Mesendoderm (in vitro differentiated cells): ENCODE data around the gene EPB42.
A peak's percentile ranks its signal among the peaks of the same experiment; 100 is the strongest.

Source experiments
- DNase-seq: peaks from one replicate; pipeline ENCODE4 v3.0.0; 2013
- H2AK5ac ChIP-seq: 2 replicates; pipeline ENCODE4 v1.6.1; 2013; ENCODE audit warnings: low read length, inconsistent platforms
- H2BK120ac ChIP-seq: 2 replicates; pipeline ENCODE4 v1.6.1; 2013; ENCODE audit warnings: low read depth, mild to moderate bottlenecking, low read length, moderate library complexity, mixed read lengths
- H2BK15ac ChIP-seq: replicated peaks from 2 replicates; pipeline ENCODE4 v1.6.1; 2013; ENCODE audit warnings: low read depth, mild to moderate bottlenecking, moderate library complexity
- H2BK5ac ChIP-seq: 2 replicates; pipeline ENCODE4 v1.6.1; 2013; ENCODE audit warnings: low read length, inconsistent platforms
- H3K18ac ChIP-seq: 2 replicates; pipeline ENCODE4 v1.6.1; 2013; ENCODE audit warnings: mild to moderate bottlenecking, low read length, mixed read lengths
- H3K23ac ChIP-seq: one replicate; pipeline ENCODE4 v1.6.1; 2013; ENCODE audit warnings: low read length
- H3K27ac ChIP-seq: 2 replicates; pipeline ENCODE4 v1.5.1; 2013; ENCODE audit warnings: low read depth, mild to moderate bottlenecking, inconsistent platforms, low read length, moderate library complexity
- H3K27me3 ChIP-seq: 2 replicates; pipeline ENCODE4 v1.6.1; 2013; ENCODE audit warnings: low read length, control low read depth, mild to moderate bottlenecking, inconsistent platforms; ENCODE audit not compliant: insufficient read depth, poor library complexity
- H3K36me3 ChIP-seq: 2 replicates; pipeline ENCODE4 v1.6.1; 2013; ENCODE audit warnings: low read length, inconsistent platforms; ENCODE audit not compliant: control insufficient read depth, insufficient read depth
- H3K4ac ChIP-seq: one replicate; pipeline ENCODE4 v1.6.1; 2013; ENCODE audit warnings: low read depth, mild to moderate bottlenecking, low read length, moderate library complexity
- H3K4me1 ChIP-seq: 2 replicates; pipeline ENCODE4 v1.6.1; 2013; ENCODE audit warnings: low read depth, low read length, inconsistent platforms; ENCODE audit not compliant: control insufficient read depth
- H3K4me2 ChIP-seq: 2 replicates; pipeline ENCODE4 v1.6.1; 2013; ENCODE audit warnings: low read length
- H3K4me3 ChIP-seq: 2 replicates; pipeline ENCODE4 v1.5.1; 2013; ENCODE audit warnings: mild to moderate bottlenecking, low read length
- H3K56ac ChIP-seq: one replicate; pipeline ENCODE4 v1.6.1; 2013; ENCODE audit warnings: low read length
- H3K79me1 ChIP-seq: 2 replicates; pipeline ENCODE4 v1.6.1; 2013; ENCODE audit warnings: low read length, inconsistent platforms
- H3K79me2 ChIP-seq: 2 replicates; pipeline ENCODE4 v1.6.1; 2013; ENCODE audit warnings: mild to moderate bottlenecking, low read length; ENCODE audit not compliant: control insufficient read depth, insufficient read depth
- H3K9ac ChIP-seq: 2 replicates; pipeline ENCODE4 v1.6.1; 2013; ENCODE audit warnings: low read length, inconsistent platforms
- H4K5ac ChIP-seq: one replicate; pipeline ENCODE4 v1.6.1; 2013; ENCODE audit warnings: low read length
- H4K8ac ChIP-seq: one replicate; pipeline ENCODE4 v1.6.1; 2013; ENCODE audit warnings: low read depth, mild to moderate bottlenecking, control low read depth, low read length, moderate library complexity
- WGBS: extraction: QIAGEN DNeasy Blood & Tissue Kit; methylation state at CpG from one replicate; pipeline ENCODE4 v1.1.7; 2013; ENCODE audit warnings: low lambda C conversion rate, missing lambda C conversion rate; ENCODE audit not compliant: insufficient coverage; ENCODE audit errors: extremely low coverage; 5-methylcytosine and 5-hydroxymethylcytosine counted together

The EPB42 gene

GRCh38 chr15:43210172-43210745 lies 10.6 kb downstream of the EPB42 start:
- Histone ChIP-seq H2BK15ac (no peak overlapping the region), H3K9ac (no peak overlapping the region), H2AK5ac (no peak overlapping the region), H3K4me3 (no peak overlapping the region), H3K56ac (no peak overlapping the region), H3K23ac (no peak overlapping the region), H3K27ac (no peak overlapping the region), H3K36me3 (no peaks in the 10 kb centered on the region), H3K4ac (no peak overlapping the region), H4K8ac (no peak overlapping the region), H3K4me2 (no peak overlapping the region), H3K79me1 (no peaks in the 10 kb centered on the region), H3K79me2 (no peaks in the 10 kb centered on the region), H4K5ac (no peak overlapping the region), H3K4me1 (no peaks in the 10 kb centered on the region), H3K27me3 (no peaks in the 10 kb centered on the region), H3K18ac (no peak overlapping the region), H2BK5ac (no peak overlapping the region), H2BK120ac (no peak overlapping the region)
- WGBS, result no CpG with 5 or more reads among the region's 15 CpGs
- DNase-seq, result no peak

GRCh38 chr15:43209059-43209824 lies 11.6 kb downstream of the EPB42 start:
- Histone ChIP-seq H3K9ac (no peak overlapping the region), H2BK5ac (no peak overlapping the region), H2AK5ac (no peak overlapping the region), H3K79me2 (no peaks in the 10 kb centered on the region), H3K4me3 (no peak overlapping the region), H3K18ac (no peak overlapping the region), H3K4ac (no peak overlapping the region), H3K23ac (no peak overlapping the region), H4K8ac (no peak overlapping the region), H3K4me2 (no peak overlapping the region), H4K5ac (no peak overlapping the region), H3K4me1 (no peaks in the 10 kb centered on the region), H3K56ac (no peak overlapping the region), H3K79me1 (no peaks in the 10 kb centered on the region), H3K27me3 (no peaks in the 10 kb centered on the region), H3K27ac (no peak overlapping the region), H2BK15ac (no peak overlapping the region), H2BK120ac (no peak overlapping the region), H3K36me3 (no peaks in the 10 kb centered on the region)
- WGBS, result no CpG with 5 or more reads among the region's 13 CpGs
- DNase-seq, result peak; percentile 71

DNA sequence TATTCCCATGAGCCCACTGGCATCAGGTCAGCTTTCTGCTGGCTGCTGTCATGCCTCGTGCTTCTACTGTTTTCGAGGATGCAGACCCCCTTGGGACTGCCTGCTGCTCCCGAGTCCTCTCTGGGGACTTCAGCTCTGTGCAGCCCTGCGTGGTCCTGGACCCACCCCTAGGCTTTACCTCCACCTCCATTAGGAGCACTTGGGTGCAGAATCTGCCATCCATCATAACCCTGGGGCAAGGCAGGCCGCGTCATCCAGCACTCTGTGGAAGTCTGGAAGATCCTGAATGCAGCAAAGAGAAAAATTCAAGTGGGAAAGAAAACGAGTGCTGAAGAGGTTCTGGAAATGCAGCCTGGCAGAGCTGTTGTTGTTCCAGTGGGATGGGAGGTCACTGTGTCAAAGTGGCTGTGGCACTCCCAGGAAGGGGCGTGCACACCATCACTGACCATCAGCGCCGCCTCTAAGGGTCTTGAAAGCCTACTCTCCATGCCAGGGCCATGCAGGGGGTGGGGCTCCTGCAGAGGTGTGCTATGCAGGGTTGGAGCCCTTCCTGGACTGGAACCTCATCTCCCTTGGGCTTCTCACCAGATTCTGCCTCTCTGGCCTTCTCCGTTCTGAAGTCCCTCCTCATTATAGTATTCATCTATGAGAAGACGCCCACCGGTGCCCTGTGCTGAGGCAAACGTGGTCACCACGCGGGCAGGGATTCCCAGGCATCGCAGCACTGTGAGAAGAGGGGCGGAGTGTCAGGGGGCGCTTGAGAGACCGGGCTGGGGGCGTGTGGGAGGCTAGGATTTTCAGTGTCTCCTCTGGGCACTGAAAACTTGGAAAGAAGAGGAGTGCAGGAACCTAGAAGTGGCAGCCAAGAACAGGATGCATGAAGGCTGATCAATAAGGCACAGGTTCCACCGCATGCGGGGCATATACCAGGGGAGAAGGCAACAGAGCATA lies 12.5 kb downstream of the EPB42 start:
- Histone ChIP-seq H3K56ac (no peak overlapping the region), H3K23ac (no peak overlapping the region), H3K18ac (no peak overlapping the region), H3K4me1 (no peaks in the 10 kb centered on the region), H2BK15ac (no peak overlapping the region), H2BK5ac (no peak overlapping the region), H3K27me3 (no peaks in the 10 kb centered on the region), H2AK5ac (no peak overlapping the region), H3K27ac (no peak overlapping the region), H3K4ac (no peak overlapping the region), H3K4me2 (no peak overlapping the region), H4K5ac (no peak overlapping the region), H4K8ac (no peak overlapping the region), H3K36me3 (no peaks in the 10 kb centered on the region), H3K79me2 (no peaks in the 10 kb centered on the region), H3K79me1 (no peaks in the 10 kb centered on the region), H3K4me3 (no peak overlapping the region), H3K9ac (no peak overlapping the region), H2BK120ac (no peak overlapping the region)
- no CpG with 5 or more reads among the region's 23 CpGs for WGBS
- no peak for DNase-seq

DNA sequence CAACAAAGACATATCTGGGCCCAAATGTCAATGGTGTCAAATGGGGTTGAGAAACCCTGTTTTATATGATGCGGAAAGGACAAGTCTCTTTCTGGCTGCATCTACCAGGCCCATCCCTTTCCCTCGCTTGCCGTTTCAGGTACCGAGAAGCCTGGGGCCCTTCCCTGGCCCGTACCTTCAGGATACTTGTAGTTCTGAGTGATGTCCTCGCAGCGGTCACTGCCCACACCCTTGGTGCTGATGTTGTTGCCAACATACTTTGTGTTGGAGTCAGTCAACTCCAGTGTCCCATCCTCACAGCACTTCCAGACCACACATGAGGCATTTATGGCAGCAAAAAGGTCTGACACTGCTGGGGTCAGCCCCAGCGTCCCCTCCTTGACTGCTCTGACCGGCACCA lies 13.8 kb downstream of the EPB42 start:
- Histone ChIP-seq H3K36me3 (no peaks in the 10 kb centered on the region), H2BK120ac (no peak overlapping the region), H3K4me1 (no peaks in the 10 kb centered on the region), H3K79me2 (no peaks in the 10 kb centered on the region), H3K4me2 (no peak overlapping the region), H3K9ac (no peak overlapping the region), H2AK5ac (no peak overlapping the region), H2BK15ac (no peak overlapping the region), H2BK5ac (no peak overlapping the region), H3K18ac (no peak overlapping the region), H3K23ac (no peak overlapping the region), H4K8ac (no peak overlapping the region), H3K27me3 (no peaks in the 10 kb centered on the region), H3K4ac (no peak overlapping the region), H3K79me1 (no peaks in the 10 kb centered on the region), H3K56ac (no peak overlapping the region), H3K27ac (no peak overlapping the region), H3K4me3 (no peak overlapping the region), H4K5ac (no peak overlapping the region)
- DNase-seq, result no peak
- no CpG with 5 or more reads among the region's 9 CpGs for WGBS

- H3K27me3 ChIP-seq, result no peaks in the 10 kb centered on the region
These were observed 14.8 kb downstream of the EPB42 start for GRCh38 chr15:43206054-43206453.

More at GRCh38 chr15:43206054-43206453, 14.8 kb downstream of the EPB42 start:
- Histone ChIP-seq H3K4ac (no peak overlapping the region), H2AK5ac (no peak overlapping the region), H3K18ac (no peak overlapping the region), H3K23ac (no peak overlapping the region), H4K8ac (no peak overlapping the region), H3K36me3 (no peaks in the 10 kb centered on the region), H3K4me1 (no peaks in the 10 kb centered on the region), H3K4me2 (no peak overlapping the region), H3K79me2 (no peaks in the 10 kb centered on the region), H3K79me1 (no peaks in the 10 kb centered on the region), H2BK15ac (no peak overlapping the region), H3K27ac (no peak overlapping the region), H4K5ac (no peak overlapping the region), H3K56ac (no peak overlapping the region), H3K4me3 (no peak overlapping the region), H2BK120ac (no peak overlapping the region), H2BK5ac (no peak overlapping the region), H3K9ac (no peak overlapping the region)
- DNase-seq, result no peak
- WGBS, result no CpG with 5 or more reads among the region's 5 CpGs
